ENCODE results near the gene SLC10A3. TPM values are rescaled to one million over a fixed set of nuclear protein-coding genes. Genes with fewer than 3 reads are reported as not detected.

Gene SLC10A3
- total and polyA plus RNA-seq, 2 of the 13 experiments (the other 11 are each of a cell fraction or from before 2014, with no cell fraction given) = 10.1 to 11.5 TPM

DNA sequence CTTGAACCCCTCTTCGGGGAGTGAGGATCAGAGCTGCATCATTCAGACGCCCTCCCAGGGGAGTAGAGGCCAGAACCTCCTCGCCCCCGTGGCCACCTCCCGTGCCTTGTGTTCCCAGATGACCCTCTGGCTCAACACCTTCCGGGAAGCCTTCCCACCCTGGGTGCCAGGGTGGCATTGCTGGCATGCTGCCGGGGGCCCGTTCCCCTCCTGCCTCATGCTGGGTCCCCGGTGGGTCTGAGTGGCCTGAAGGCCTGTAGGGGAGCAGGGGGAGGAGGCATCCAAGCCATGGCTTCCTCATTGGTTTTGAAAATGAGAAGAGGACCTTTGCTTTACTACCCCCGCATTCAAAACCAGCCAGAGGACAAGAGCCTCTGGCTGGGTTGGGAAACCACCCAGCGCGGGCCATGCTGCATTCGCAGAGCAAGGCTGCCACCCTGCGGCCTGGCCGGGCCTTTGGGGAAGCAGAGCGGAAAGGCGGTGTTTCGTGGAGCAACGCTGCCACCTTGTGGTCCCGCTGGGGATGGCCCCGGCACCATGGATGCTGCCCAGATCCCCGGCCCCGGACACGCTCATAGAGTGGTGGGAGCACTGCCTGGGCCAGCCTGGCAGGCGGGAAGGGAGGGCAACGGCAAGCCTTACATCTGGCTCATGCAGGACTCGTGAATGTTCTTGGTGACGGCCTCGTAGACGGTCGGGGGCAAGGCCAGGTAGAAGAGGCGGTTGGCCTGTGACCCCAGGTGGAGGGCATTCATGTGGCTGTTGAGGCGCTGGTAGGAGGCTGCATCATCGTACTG lies 44.3 kb upstream of the SLC10A3 start (continued):
- TF ChIP-seq, protein P1, sequence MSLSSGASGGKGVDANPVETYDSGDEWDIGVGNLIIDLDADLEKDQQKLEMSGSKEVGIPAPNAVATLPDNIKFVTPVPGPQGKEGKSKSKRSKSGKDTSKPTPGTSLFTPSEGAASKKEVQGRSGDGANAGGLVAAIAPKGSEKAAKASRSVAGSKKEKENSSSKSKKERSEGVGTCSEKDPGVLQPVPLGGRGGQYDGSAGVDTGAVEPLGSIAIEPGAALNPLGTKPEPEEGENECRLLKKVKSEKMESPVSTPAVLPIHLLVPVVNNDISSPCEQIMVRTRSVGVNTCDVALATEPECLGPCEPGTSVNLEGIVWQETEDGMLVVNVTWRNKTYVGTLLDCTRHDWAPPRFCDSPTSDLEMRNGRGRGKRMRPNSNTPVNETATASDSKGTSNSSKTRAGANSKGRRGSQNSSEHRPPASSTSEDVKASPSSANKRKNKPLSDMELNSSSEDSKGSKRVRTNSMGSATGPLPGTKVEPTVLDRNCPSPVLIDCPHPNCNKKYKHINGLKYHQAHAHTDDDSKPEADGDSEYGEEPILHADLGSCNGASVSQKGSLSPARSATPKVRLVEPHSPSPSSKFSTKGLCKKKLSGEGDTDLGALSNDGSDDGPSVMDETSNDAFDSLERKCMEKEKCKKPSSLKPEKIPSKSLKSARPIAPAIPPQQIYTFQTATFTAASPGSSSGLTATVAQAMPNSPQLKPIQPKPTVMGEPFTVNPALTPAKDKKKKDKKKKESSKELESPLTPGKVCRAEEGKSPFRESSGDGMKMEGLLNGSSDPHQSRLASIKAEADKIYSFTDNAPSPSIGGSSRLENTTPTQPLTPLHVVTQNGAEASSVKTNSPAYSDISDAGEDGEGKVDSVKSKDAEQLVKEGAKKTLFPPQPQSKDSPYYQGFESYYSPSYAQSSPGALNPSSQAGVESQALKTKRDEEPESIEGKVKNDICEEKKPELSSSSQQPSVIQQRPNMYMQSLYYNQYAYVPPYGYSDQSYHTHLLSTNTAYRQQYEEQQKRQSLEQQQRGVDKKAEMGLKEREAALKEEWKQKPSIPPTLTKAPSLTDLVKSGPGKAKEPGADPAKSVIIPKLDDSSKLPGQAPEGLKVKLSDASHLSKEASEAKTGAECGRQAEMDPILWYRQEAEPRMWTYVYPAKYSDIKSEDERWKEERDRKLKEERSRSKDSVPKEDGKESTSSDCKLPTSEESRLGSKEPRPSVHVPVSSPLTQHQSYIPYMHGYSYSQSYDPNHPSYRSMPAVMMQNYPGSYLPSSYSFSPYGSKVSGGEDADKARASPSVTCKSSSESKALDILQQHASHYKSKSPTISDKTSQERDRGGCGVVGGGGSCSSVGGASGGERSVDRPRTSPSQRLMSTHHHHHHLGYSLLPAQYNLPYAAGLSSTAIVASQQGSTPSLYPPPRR (CRISPR knock-in tag; IDR thresholded peaks at IDR 0.05; ENCODE audit: borderline replicate concordance) = 0 out of 2 replicates have a peak, but pooled peaks have one; percentile 26
- TF ChIP-seq SMC3 (IDR thresholded peaks at IDR 0.05; ENCODE audit: low read length) (peak; percentile 67; the same call in 1 of the 2 replicates), CBX5 (CRISPR knock-in tag; IDR thresholded peaks at IDR 0.05; ENCODE audit: borderline replicate concordance) (peak; percentile 25; the same call in 1 of the 2 replicates)
- TF ChIP-seq, protein P2, sequence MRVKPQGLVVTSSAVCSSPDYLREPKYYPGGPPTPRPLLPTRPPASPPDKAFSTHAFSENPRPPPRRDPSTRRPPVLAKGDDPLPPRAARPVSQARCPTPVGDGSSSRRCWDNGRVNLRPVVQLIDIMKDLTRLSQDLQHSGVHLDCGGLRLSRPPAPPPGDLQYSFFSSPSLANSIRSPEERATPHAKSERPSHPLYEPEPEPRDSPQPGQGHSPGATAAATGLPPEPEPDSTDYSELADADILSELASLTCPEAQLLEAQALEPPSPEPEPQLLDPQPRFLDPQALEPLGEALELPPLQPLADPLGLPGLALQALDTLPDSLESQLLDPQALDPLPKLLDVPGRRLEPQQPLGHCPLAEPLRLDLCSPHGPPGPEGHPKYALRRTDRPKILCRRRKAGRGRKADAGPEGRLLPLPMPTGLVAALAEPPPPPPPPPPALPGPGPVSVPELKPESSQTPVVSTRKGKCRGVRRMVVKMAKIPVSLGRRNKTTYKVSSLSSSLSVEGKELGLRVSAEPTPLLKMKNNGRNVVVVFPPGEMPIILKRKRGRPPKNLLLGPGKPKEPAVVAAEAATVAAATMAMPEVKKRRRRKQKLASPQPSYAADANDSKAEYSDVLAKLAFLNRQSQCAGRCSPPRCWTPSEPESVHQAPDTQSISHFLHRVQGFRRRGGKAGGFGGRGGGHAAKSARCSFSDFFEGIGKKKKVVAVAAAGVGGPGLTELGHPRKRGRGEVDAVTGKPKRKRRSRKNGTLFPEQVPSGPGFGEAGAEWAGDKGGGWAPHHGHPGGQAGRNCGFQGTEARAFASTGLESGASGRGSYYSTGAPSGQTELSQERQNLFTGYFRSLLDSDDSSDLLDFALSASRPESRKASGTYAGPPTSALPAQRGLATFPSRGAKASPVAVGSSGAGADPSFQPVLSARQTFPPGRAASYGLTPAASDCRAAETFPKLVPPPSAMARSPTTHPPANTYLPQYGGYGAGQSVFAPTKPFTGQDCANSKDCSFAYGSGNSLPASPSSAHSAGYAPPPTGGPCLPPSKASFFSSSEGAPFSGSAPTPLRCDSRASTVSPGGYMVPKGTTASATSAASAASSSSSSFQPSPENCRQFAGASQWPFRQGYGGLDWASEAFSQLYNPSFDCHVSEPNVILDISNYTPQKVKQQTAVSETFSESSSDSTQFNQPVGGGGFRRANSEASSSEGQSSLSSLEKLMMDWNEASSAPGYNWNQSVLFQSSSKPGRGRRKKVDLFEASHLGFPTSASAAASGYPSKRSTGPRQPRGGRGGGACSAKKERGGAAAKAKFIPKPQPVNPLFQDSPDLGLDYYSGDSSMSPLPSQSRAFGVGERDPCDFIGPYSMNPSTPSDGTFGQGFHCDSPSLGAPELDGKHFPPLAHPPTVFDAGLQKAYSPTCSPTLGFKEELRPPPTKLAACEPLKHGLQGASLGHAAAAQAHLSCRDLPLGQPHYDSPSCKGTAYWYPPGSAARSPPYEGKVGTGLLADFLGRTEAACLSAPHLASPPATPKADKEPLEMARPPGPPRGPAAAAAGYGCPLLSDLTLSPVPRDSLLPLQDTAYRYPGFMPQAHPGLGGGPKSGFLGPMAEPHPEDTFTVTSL (CRISPR knock-in tag; IDR thresholded peaks at IDR 0.05; ENCODE audit: borderline replicate concordance) = no peak

Data from HepG2 (cell line).